C4-2B (cell line): ENCODE measurements around the gene TMEM207.

ENCODE experiments used
- CTCF ChIP-seq: fragments of 450-650 bp; conservative IDR thresholded peaks from 2 replicates; pipeline ENCODE4 v1.5.1; 2017; ENCODE audit warnings: mild to moderate bottlenecking
- ZFX ChIP-seq: fragments of 450-650 bp; IDR thresholded peaks from 2 replicates; pipeline ENCODE4 v1.6.1; 2017

GRCh38 chr3:190382082-190382481, 67.6 kb downstream of the TMEM207 start:
- TF ChIP-seq CTCF (no peak), ZFX (no peak)
